Sigmoid colon (tissue), 7 donors: Measurements from ENCODE around the gene SMYD3. TPM values are rescaled to one million over a fixed set of nuclear protein-coding genes. Genes with fewer than 3 reads are reported as not detected.

Experiments
- DNase-seq: peaks from one replicate; pipeline ENCODE4 v3.0.0-alpha.2; 2019
- H3K27ac ChIP-seq, 4 donors: fragments of 200-600 bp; sonication (generic); one replicate each; pipeline ENCODE4 v1.5.1; 2016 to 2019; ENCODE audit warnings: mild to moderate bottlenecking in 1 of 4
- H3K27me3 ChIP-seq, 3 donors: fragments of 200-600 bp; sonication (generic); one replicate each; pipeline ENCODE4 v1.5.1; 2019; ENCODE audit warnings: mild to moderate bottlenecking in 1 of 3
- H3K36me3 ChIP-seq, 4 donors: fragments of 200-600 bp; sonication (generic); one replicate each; pipeline ENCODE4 v1.5.1; 2016 to 2019
- H3K4me1 ChIP-seq, 4 donors: fragments of 200-600 bp; sonication (generic); one replicate each; pipeline ENCODE4 v1.5.1; 2017 to 2019
- H3K4me3 ChIP-seq, 4 donors: fragments of 200-600 bp; sonication (generic); one replicate each; pipeline ENCODE4 v1.5.1; 2017 to 2019; ENCODE audit warnings: mild to moderate bottlenecking in 2 of 4, moderate library complexity in 1 of 4
- H3K9me3 ChIP-seq, 4 donors: fragments of 200-600 bp in 3 of 4; sonication (generic) in 3 of 4; one replicate each; pipeline versions ENCODE4 v1.5.1 to v1.6.1; 2013 to 2019
- CTCF ChIP-seq, 4 experiments: fragments of 450-650 bp in 3 of 4; fragments of 200-600 bp in 1 of 4; IDR thresholded peaks; one replicate each; pipeline ENCODE4 v1.5.1; 2016 to 2019; ENCODE audit warnings: antibody characterized with exemption in 4 of 4, mild to moderate bottlenecking in 3 of 4, moderate library complexity in 2 of 4
- EP300 ChIP-seq, 4 donors: sonication (generic); formaldehyde crosslinking; IDR thresholded peaks; one replicate each; pipeline ENCODE4 v1.6.1; 2017; ENCODE audit warnings: antibody characterized with exemption in 4 of 4
- POLR2A ChIP-seq, 2 donors: fragments of 450-650 bp; IDR thresholded peaks; one replicate each; pipeline ENCODE4 v1.6.1; 2016; ENCODE audit warnings: antibody characterized with exemption in 2 of 2, mild to moderate bottlenecking in 2 of 2, moderate library complexity in 2 of 2
- POLR2AphosphoS5 ChIP-seq, 4 donors: sonication (generic); formaldehyde crosslinking; IDR thresholded peaks; one replicate each; pipeline ENCODE4 v1.6.1; 2017; ENCODE audit warnings: antibody characterized with exemption in 4 of 4
- WGBS, 2 donors: extraction: QIAGEN DNeasy Blood & Tissue Kit; methylation state at CpG; one replicate each; pipeline ENCODE4 v1.1.7; 2013; 5-methylcytosine and 5-hydroxymethylcytosine counted together
- intact Hi-C: fragments of 100-400 bp; cut with DNase I; formaldehyde crosslinking; loops from one replicate; pipeline ENCODE4 v1.15.1; 2023
- polyA plus RNA-seq, 3 donors: library from polyadenylated mRNA; stranded (reverse); fragments of 200-250 nt; gene quantifications; one replicate each; pipeline ENCODE4 v1.2.3, GENCODE V29; 2013
- total RNA-seq, 4 donors: library from RNA; depleted of rRNA; stranded (reverse); fragments of >200 nt; gene quantifications; one replicate each; pipeline ENCODE4 v1.1.0, GENCODE V29; 2016
- donor health status: healthy with polysubstance abuse.
- donor health status: Bipolar disorder and iron deficiency.
- donor health status: healthy.

Gene SMYD3
- total and polyA plus RNA-seq, 7 donors, result 8.7 to 23.8 (median 17.1) TPM

- intact Hi-C loops, result no loop called here
- WGBS, 2 donors, result 81 to 84% methylated on average over 3 of the region's 3 CpGs
- no peaks in the 10 kb centered on the region for H3K36me3 ChIP-seq
Measured at GRCh38 chr1:246420300-246420699, 86.8 kb downstream of the SMYD3 start.

DNA sequence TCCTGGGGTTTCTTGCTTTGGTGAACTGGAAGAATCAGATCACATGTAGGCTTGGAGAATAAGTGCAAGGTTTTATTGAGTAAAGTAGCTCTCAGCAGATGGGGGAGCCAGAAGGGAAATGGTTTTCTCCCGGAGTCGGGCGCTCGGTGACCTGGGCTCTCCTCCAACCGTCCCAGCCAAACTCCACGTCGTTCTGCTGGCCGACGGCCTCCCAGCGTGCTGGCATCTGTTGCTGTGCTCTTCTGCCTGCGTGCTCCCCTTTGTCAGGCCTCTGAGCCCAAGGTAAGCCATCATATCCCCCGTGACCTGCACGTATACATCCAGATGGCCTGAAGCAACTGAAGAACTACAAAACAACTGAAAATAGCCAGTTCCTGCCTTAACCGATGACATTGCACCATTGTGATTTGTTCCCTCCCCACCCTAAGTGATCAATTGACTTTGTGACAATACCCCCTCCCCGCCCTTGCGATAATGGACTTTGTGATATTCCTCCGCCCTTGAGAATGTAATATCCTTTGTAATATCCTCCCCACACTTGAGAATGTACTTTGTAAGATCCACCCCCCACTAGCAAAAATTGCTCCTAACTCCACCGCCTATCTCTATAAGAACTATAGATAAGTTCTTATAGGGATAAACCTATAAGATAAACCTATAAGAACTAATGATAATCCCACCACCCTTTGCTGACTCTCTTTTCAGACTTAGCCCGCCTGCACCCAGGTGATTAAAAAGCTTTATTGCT, 88.3 kb downstream of the SMYD3 start:
- Histone ChIP-seq H3K4me1 (no peaks in the 10 kb centered on the region), H3K27me3 (no peaks in the 10 kb centered on the region), H3K27ac (no peak overlapping the region), H3K4me3 (no peak overlapping the region), H3K9me3 (no peaks in the 10 kb centered on the region), H3K36me3 (no peaks in the 10 kb centered on the region)
- no peak for DNase-seq
- WGBS, 2 donors, result 97% methylated on average over 19 of the region's 19 CpGs
- TF ChIP-seq EP300 (IDR thresholded peaks at IDR 0.05), result no peak
- no peak for TF ChIP-seq POLR2AphosphoS5 (IDR thresholded peaks at IDR 0.05)
- no peak for TF ChIP-seq POLR2A (IDR thresholded peaks at IDR 0.05)
- intact Hi-C loops, result no loop called here

More at GRCh38 chr1:246420300-246420699, 86.8 kb downstream of the SMYD3 start:
- Histone ChIP-seq H3K4me3 (no peak overlapping the region), H3K27me3 (no peaks in the 10 kb centered on the region), H3K27ac (no peak overlapping the region), H3K9me3 (no peaks in the 10 kb centered on the region), H3K4me1 (no peaks in the 10 kb centered on the region)
- TF ChIP-seq CTCF (IDR thresholded peaks at IDR 0.05) (no peak), EP300 (IDR thresholded peaks at IDR 0.05) (no peak), POLR2A (IDR thresholded peaks at IDR 0.05) (no peak), POLR2AphosphoS5 (IDR thresholded peaks at IDR 0.05) (no peak)
- no peak for DNase-seq

DNA sequence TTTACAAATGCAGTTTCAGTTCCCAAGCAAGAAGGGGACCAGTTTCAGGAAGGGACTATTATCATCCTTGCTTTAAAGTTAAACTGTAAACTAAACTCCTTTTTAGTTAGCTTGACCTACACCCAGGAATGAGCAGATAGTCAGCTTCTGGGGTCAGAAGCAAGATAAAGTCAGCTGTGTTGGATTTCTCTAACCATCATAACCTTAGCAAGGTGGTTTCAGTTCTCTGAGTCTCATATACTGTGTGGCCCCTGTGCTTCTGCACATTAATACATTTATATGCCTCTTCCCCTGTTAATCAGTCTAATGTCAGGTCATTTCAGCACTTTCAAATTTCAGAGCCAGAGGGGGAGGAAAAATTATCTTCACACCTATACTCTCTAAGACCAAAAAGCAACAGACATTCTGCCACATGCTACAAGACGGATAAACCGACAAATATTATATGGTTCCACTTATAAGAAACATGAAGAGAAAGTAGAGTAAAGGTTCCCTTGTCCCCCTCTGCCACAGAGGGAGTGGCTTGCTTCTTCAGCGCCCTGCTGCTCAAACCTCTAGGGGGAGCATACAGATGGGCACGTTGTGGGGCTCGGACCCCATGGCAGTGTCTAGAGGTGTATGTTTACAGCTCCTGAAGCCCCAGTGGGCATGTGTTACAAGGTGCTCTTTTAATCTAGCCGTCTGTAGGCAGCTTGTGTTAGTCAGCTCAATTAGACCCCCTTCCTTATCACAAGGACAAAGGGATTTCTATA, 89.1 kb downstream of the SMYD3 start:
- intact Hi-C loops, result no loop called here
- Histone ChIP-seq H3K36me3 (no peaks in the 10 kb centered on the region), H3K27me3 (no peaks in the 10 kb centered on the region), H3K9me3 (no peaks in the 10 kb centered on the region), H3K4me1 (no peaks in the 10 kb centered on the region), H3K4me3 (no peak overlapping the region), H3K27ac (no peak overlapping the region)
- no peak for DNase-seq
- WGBS, 2 donors, result 93 to 97% methylated on average over 6 of the region's 6 CpGs
- TF ChIP-seq POLR2A (IDR thresholded peaks at IDR 0.05) (no peak), CTCF (IDR thresholded peaks at IDR 0.05) (no peak), POLR2AphosphoS5 (IDR thresholded peaks at IDR 0.05) (no peak), EP300 (IDR thresholded peaks at IDR 0.05) (no peak)

GRCh38 chr1:246417152-246417812, 89.8 kb downstream of the SMYD3 start:
- Histone ChIP-seq H3K9me3 (no peaks in the 10 kb centered on the region), H3K27me3 (no peaks in the 10 kb centered on the region), H3K27ac (no peak overlapping the region), H3K36me3 (no peaks in the 10 kb centered on the region), H3K4me1 (no peaks in the 10 kb centered on the region), H3K4me3 (no peak overlapping the region)
- intact Hi-C loops, result no loop called here
- DNase-seq, result no peak
- WGBS, 2 donors, result 72 to 78% methylated on average over 4 of the region's 4 CpGs
- TF ChIP-seq POLR2A (IDR thresholded peaks at IDR 0.05) (no peak), EP300 (IDR thresholded peaks at IDR 0.05) (no peak), CTCF (IDR thresholded peaks at IDR 0.05) (no peak), POLR2AphosphoS5 (IDR thresholded peaks at IDR 0.05) (no peak)

DNA sequence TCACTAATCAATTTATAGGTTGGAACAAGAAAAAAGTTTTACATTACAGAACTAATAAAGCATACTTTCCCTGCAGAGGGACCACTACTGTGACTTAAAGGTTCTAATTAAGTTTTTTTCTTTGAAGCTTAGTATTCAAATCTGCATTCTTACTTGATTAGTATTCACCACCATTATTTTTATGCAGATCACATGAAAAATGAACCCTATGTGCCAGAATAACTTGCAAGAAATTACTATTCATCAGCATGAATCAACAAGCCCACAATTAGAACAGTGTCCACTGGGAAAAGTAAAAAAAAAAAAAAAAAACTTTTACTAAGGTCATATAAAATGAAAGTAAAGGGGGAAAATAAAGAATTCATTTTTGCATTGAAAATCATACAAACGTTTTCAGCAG, 90.8 kb downstream of the SMYD3 start:
- TF ChIP-seq EP300 (IDR thresholded peaks at IDR 0.05), result no peak
- no peak for TF ChIP-seq CTCF (IDR thresholded peaks at IDR 0.05)
- no peak for TF ChIP-seq POLR2AphosphoS5 (IDR thresholded peaks at IDR 0.05)
- no peak for TF ChIP-seq POLR2A (IDR thresholded peaks at IDR 0.05)
- DNase-seq, result no peak
- no peaks in the 10 kb centered on the region for H3K36me3 ChIP-seq
- no peaks in the 10 kb centered on the region for H3K4me1 ChIP-seq
- H3K27me3 ChIP-seq, result no peaks in the 10 kb centered on the region
- H3K9me3 ChIP-seq, result no peaks in the 10 kb centered on the region
- WGBS, 2 donors, result 80 to 88% methylated on average over 1 of the region's 1 CpG
- no peak overlapping the region for H3K27ac ChIP-seq
- H3K4me3 ChIP-seq, result no peak overlapping the region
- intact Hi-C loops, result no loop called here
